ENCODE results near the gene PPP3R1. TPM values are rescaled to one million over a fixed set of nuclear protein-coding genes. Genes with fewer than 3 reads are reported as not detected.

The PPP3R1 gene
- total and polyA plus RNA-seq, 2 experiments from 2014 or later, result 7.9 to 49.6 TPM

GRCh38 chr2:68238955-68239822, 13.1 kb downstream of the PPP3R1 start:
- H3K36me3 Mint-ChIP-seq (ENCODE audit: low read depth), result no peaks in the 10 kb centered on the region

More at GRCh38 chr2:68238955-68239822, 13.1 kb downstream of the PPP3R1 start:
- H3K79me2 ChIP-seq (replicated peaks; ENCODE audit: insufficient read depth), result peaks cover 100% of the 10 kb centered on the region
- peak overlapping the region; percentile 46 for H3K4me2 ChIP-seq
- H3K4me1 ChIP-seq (ENCODE audit: insufficient read depth), result peaks cover 58% of the 10 kb centered on the region
- TF ChIP-seq ZNF462 (CRISPR knock-in tag; IDR thresholded peaks at IDR 0.05) (no peak), ETS1 (IDR thresholded peaks at IDR 0.05) (no peak), ZNF114 (CRISPR knock-in tag; IDR thresholded peaks at IDR 0.05) (no peak), STAT1 (IDR thresholded peaks at IDR 0.05; ENCODE audit: unreplicated experiment) (no peak), POLR2AphosphoS5 (IDR thresholded peaks at IDR 0.05; ENCODE audit: low read depth) (no peak), JUNB (IDR thresholded peaks at IDR 0.05; ENCODE audit: unreplicated experiment) (no peak), ZNF331 (CRISPR knock-in tag; IDR thresholded peaks at IDR 0.05; ENCODE audit: low read depth) (no peak), REST (IDR thresholded peaks at IDR 0.05; ENCODE audit: unreplicated experiment) (no peak), NANOG (IDR thresholded peaks at IDR 0.05; ENCODE audit: borderline replicate concordance) (no peak), CTCF (conservative IDR thresholded peaks at IDR 0.05; ENCODE audit: low read depth in 2 of 2) (no peak), EZH2 (IDR thresholded peaks at IDR 0.05; ENCODE audit: low read depth, unreplicated experiment) (no peak), EZH2phosphoT487 (IDR thresholded peaks at IDR 0.05; ENCODE audit: unreplicated experiment) (no peak), CREB1 (CRISPR knock-in tag; IDR thresholded peaks at IDR 0.05; ENCODE audit: low read depth) (no peak)
- H3K9me2 ChIP-seq (ENCODE audit: insufficient read depth), result no peaks in the 10 kb centered on the region
- no peaks in the 10 kb centered on the region for H3F3A ChIP-seq (replicated peaks; ENCODE audit: low read depth)
- ATAC-seq (no peak), DNase-seq (ENCODE audit: low spot score) (no peak)
- peak overlapping the region; percentile 26 for H3K4me3 ChIP-seq
- H2AFZ ChIP-seq, result no peak overlapping the region
- H3K27me3 Mint-ChIP-seq (ENCODE audit: insufficient read depth, low read depth, poor library complexity), result no peaks in the 10 kb centered on the region
- no peak overlapping the region for H3K4me3 Mint-ChIP-seq
- H3K27ac ChIP-seq (ENCODE audit: low read depth), result no peak overlapping the region
- peaks cover 48% of the 10 kb centered on the region for H3K4me1 Mint-ChIP-seq
- no peaks in the 10 kb centered on the region for H3K9me3 Mint-ChIP-seq
- peaks cover 85% of the 10 kb centered on the region for H4K20me1 ChIP-seq (replicated peaks; ENCODE audit: insufficient read depth)
- H3K27me3 ChIP-seq (ENCODE audit: insufficient read depth), result no peaks in the 10 kb centered on the region
- H3K27ac Mint-ChIP-seq, result 0 out of 2 replicates have a peak overlapping the region, but pooled peaks have one; percentile 10
- H3K36me3 ChIP-seq (ENCODE audit: insufficient read depth), result no peaks in the 10 kb centered on the region
